DND-41 (cell line): ENCODE results near the gene BBS10.

Experiments used
- EZH2 ChIP-seq: IDR thresholded peaks from 3 replicates; pipeline ENCODE4 v1.6.1; 2012; ENCODE audit warnings: borderline replicate concordance, low read depth, mild to moderate bottlenecking, moderate library complexity, low read length, inconsistent platforms; ENCODE audit not compliant: severe bottlenecking
- TF ChIP-seq, protein P1 (sequence below): IDR thresholded peaks from 2 replicates; pipeline ENCODE4 v1.5.1; 2012; ENCODE audit warnings: borderline replicate concordance, low read length, moderate library complexity, mild to moderate bottlenecking; ENCODE audit not compliant: poor library complexity, severe bottlenecking; ENCODE audit errors: extremely low read depth

DNA sequence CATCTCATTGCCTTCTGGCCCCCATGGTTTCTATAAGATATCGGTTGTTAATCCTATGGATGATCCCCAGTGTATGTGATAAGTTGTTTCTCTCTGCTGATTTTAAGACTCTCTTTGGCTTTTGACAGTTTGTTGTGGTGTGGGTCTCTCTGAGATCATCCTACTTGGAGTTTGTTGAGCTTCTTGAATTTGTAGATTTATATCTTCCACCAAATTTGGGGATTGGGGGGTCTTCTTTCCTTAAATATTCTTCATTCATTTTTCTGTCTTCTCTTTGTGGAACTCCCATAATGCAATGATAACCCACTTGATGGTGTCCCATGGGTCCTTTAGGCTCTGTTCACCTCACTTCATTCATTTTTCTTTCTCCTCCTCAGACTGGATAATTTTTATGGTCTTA, 20.0 kb upstream of the BBS10 start:
- TF ChIP-seq, protein P1, sequence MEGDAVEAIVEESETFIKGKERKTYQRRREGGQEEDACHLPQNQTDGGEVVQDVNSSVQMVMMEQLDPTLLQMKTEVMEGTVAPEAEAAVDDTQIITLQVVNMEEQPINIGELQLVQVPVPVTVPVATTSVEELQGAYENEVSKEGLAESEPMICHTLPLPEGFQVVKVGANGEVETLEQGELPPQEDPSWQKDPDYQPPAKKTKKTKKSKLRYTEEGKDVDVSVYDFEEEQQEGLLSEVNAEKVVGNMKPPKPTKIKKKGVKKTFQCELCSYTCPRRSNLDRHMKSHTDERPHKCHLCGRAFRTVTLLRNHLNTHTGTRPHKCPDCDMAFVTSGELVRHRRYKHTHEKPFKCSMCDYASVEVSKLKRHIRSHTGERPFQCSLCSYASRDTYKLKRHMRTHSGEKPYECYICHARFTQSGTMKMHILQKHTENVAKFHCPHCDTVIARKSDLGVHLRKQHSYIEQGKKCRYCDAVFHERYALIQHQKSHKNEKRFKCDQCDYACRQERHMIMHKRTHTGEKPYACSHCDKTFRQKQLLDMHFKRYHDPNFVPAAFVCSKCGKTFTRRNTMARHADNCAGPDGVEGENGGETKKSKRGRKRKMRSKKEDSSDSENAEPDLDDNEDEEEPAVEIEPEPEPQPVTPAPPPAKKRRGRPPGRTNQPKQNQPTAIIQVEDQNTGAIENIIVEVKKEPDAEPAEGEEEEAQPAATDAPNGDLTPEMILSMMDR: no peak
- TF ChIP-seq EZH2: no peak
